ENCODE measurements around the gene PITRM1.
"Not testable (repeated sequence)": the region's sequence is repeated elsewhere in the genome, so short reads cannot be mapped to it uniquely, and the experiment has no call there.

The PITRM1 gene

DNA sequence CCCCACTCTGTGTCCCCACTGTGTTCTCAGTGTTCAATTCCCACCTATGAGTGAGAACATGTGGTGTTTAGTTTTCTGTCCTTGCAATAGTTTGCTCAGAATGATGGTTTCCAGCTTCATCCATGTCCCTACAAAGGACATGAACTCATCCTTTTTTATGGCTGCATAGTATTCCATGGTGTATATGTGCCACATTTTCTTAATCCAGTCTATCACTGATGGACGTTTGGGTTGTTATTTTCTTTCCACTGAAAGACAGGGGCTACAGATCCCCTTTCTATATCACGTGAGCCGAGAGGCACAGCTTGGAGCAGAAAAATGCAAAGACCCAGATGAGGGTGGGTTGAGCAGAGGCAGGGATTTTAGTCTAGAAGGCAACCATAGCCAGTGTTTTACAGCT, 14.6 kb upstream of the PITRM1 start:
- H3K36me3 Mint-ChIP-seq, H3K9me3 Mint-ChIP-seq, H3K27ac Mint-ChIP-seq, H3K27me3 Mint-ChIP-seq, H3K4me3 Mint-ChIP-seq: not testable (repeated sequence)
- peaks cover 19% of the 10 kb centered on the region for H3K4me1 Mint-ChIP-seq

- H3K27ac Mint-ChIP-seq, result peak overlapping the region; percentile 60
- no peaks in the 10 kb centered on the region for H3K9me3 Mint-ChIP-seq
- H3K4me3 Mint-ChIP-seq, result peak overlapping the region; percentile 64
- H3K27me3 Mint-ChIP-seq, result peaks cover 2% of the 10 kb centered on the region
- H3K4me1 Mint-ChIP-seq, result peaks cover 19% of the 10 kb centered on the region
- H3K36me3 Mint-ChIP-seq, result no peaks in the 10 kb centered on the region
These were observed 13.8 kb upstream of the PITRM1 start for GRCh38 chr10:3186368-3186767.

DNA sequence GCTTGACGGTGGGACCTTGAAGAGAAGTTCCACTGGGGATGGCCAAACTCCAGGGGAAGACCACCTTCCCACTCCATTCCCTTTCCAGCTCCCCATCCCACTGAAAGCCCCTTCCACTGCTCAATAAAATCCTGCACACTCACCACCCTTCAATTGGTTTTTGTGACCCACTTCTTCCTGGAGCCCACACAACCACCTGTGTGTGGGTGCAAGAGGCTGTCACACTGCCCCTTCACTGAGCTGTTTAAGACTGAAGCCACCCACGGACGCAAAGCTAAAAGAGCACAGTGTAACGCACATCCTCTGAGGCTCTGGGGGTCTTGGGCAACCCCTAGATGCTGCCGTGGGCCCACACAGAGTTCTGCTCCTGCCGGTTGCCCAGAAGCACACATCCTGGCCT, 12.8 kb upstream of the PITRM1 start:
- Mint-ChIP-seq H3K36me3 (no peaks in the 10 kb centered on the region), H3K27ac (no peak overlapping the region), H3K27me3 (peaks cover 2% of the 10 kb centered on the region), H3K9me3 (no peaks in the 10 kb centered on the region), H3K4me3 (no peak overlapping the region), H3K4me1 (peaks cover 19% of the 10 kb centered on the region)

DNA sequence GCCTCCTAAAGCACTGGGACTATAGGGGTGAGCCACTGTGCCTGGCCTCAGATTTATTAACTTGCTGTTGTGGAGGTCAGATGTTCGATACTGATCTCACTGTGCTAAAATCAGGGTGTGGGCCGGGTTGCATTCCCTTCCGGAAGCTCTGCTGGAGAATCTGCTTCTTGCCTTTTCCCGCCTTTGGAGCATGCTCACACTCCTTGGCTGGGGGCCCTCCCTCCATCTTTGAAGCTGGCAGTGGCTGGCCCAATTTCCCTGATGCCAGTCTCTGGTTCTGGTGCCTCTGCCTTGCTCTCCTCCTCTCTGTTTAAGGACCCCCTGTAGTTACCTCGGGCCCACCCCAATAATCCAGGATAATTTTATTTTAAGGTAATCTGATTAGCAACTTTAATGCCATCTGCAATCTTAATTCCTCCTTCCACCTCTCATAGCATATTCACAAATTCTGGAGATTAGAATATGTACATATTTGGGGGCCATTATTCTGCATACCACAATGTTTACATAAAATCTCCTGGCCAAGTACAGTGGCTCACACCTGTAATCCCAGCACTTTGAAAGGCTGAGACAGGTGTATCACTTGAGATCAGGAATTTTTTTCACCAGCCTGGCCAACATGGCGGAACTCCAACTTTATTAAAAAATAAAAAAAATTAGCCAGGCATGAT, 7.9 kb upstream of the PITRM1 start:
- peaks cover 4% of the 10 kb centered on the region for H3K4me1 Mint-ChIP-seq
- no peaks in the 10 kb centered on the region for H3K9me3 Mint-ChIP-seq
- no peaks in the 10 kb centered on the region for H3K36me3 Mint-ChIP-seq
- H3K4me3 Mint-ChIP-seq, result no peak overlapping the region
- no peak overlapping the region for H3K27ac Mint-ChIP-seq
- peaks cover 2% of the 10 kb centered on the region for H3K27me3 Mint-ChIP-seq

DNA sequence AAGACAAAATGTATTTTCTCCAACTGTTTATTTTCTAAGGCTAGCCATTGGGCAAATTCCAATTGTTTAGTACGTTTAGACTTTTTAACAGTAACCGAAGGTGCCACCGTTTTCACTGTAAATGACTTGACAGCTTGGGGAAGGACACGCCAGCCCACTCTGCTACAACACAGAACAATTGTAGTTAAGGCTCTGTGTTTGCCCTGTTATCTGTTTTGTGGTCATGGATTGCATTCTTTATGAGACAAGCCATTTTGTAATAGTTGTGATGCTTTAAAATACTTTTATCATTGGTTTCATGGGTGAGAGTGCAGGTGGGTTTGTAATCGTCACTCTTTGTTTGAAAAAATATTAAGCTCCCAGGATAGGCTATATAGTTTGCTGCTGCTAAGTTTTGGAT, 6.6 kb upstream of the PITRM1 start:
- Mint-ChIP-seq H3K4me1 (no peaks in the 10 kb centered on the region), H3K9me3 (no peaks in the 10 kb centered on the region), H3K36me3 (no peaks in the 10 kb centered on the region), H3K4me3 (no peak overlapping the region), H3K27ac (no peak overlapping the region), H3K27me3 (peaks cover 2% of the 10 kb centered on the region)

- Mint-ChIP-seq H3K27ac (no peak overlapping the region), H3K27me3 (peaks cover 2% of the 10 kb centered on the region), H3K4me1 (peaks cover 2% of the 10 kb centered on the region), H3K36me3 (no peaks in the 10 kb centered on the region), H3K9me3 (no peaks in the 10 kb centered on the region), H3K4me3 (no peak overlapping the region)
These were observed 5.5 kb upstream of the PITRM1 start for GRCh38 chr10:3178042-3178441.

- Mint-ChIP-seq H3K27me3 (no peaks in the 10 kb centered on the region), H3K4me3 (peak overlapping the region; percentile 78), H3K27ac (peak overlapping the region; percentile 63), H3K4me1 (peaks cover 26% of the 10 kb centered on the region), H3K36me3 (peaks cover 7% of the 10 kb centered on the region), H3K9me3 (no peaks in the 10 kb centered on the region)
These were observed 743 bp upstream of the PITRM1 start for GRCh38 chr10:3173171-3173878.

GRCh38 chr10:3172081-3172445, 519 bp downstream of the PITRM1 start:
- Mint-ChIP-seq H3K9me3 (no peaks in the 10 kb centered on the region), H3K36me3 (peaks cover 9% of the 10 kb centered on the region), H3K4me1 (peaks cover 26% of the 10 kb centered on the region), H3K27me3 (no peaks in the 10 kb centered on the region), H3K4me3 (peak overlapping the region; percentile 93), H3K27ac (peak overlapping the region; percentile 93)

DNA sequence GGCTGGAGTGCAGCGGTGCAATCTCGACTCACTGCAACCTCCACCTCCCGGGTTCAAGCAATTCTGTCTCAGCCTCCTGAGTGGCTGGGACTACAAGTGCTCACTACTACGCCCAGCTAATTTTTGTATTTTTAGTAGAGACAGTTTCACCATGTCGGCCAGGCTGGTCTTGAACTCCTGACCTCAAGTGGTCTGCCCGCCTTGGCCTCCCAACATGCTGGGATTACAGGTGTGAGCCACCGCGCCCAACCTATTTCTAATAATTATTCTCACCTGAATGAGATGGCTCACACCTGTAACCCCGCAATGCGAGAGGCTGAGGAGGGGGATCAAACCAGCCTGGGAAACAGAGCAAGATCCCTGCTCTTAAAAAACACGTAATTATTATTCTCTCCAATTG, 1.1 kb downstream of the PITRM1 start:
- not testable (repeated sequence) for H3K9me3 Mint-ChIP-seq, H3K27me3 Mint-ChIP-seq
- Mint-ChIP-seq H3K27ac (peak overlapping the region; percentile 93), H3K4me1 (peaks cover 26% of the 10 kb centered on the region), H3K36me3 (peaks cover 10% of the 10 kb centered on the region), H3K4me3 (peak overlapping the region; percentile 93)

DNA sequence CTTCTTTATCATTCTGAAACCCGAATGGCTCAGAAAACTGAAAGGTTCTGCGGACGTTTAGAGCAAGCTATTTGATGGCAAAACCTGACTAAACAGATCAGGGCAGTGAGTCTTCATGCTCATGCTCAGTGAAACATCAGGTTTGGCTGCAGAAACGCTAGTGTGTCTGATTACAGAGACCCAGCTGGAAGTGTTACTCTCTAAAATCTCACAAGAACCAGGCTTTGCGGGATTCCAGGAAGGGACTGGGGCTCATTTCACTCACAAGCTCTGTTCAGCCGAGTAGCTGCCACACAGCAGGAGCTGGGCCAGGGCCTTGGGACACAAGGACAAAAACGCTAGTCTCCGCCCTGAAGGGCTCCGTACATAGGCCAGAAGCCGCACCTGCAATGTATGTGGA, 2.9 kb downstream of the PITRM1 start:
- no peak overlapping the region for H3K4me3 Mint-ChIP-seq
- no peaks in the 10 kb centered on the region for H3K9me3 Mint-ChIP-seq
- H3K36me3 Mint-ChIP-seq, result peaks cover 17% of the 10 kb centered on the region
- H3K27me3 Mint-ChIP-seq, result no peaks in the 10 kb centered on the region
- H3K27ac Mint-ChIP-seq, result no peak overlapping the region
- peaks cover 26% of the 10 kb centered on the region for H3K4me1 Mint-ChIP-seq

- no peaks in the 10 kb centered on the region for H3K27me3 Mint-ChIP-seq
- H3K4me1 Mint-ChIP-seq, result peaks cover 26% of the 10 kb centered on the region
- H3K9me3 Mint-ChIP-seq, result no peaks in the 10 kb centered on the region
- peak overlapping the region; percentile 16 for H3K4me3 Mint-ChIP-seq
- H3K36me3 Mint-ChIP-seq, result peaks cover 17% of the 10 kb centered on the region
- H3K27ac Mint-ChIP-seq, result peak overlapping the region; percentile 47
These were observed 3.3 kb downstream of the PITRM1 start for GRCh38 chr10:3169271-3169670.

DNA sequence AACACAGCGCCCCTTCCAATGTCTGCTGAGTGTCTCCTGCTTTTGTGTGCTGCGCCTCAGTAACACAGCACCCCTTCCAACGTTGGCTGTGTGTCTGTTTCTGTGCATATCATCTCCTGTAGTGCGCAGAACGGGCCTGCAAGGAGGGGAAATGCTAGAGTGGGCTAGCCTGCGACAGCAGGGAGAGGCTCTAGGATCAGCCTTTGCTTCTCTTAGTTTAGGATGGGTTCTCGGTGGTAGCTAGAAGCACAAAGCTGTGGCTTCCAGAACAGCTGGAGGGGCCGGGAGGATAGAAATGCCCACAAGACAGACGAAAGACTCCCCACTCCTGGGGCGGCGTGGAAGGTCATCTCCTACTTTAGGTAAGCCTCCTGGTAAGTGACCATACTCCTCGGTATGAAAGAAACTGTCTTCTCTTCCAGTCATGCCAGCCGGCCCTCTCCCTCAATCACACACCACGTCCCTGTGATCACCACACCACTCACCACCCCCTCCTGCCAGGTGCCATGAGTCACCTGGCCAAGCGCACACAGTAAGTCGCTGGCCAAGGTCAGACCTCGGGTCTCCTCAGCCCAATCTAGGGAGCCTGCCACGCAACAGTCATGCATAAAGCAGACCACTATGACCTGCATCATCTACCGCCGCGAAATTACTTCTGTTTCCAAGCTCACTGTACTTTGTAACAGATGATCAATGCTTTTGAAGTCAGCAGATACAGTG, 4.8 kb downstream of the PITRM1 start:
- Mint-ChIP-seq H3K9me3 (no peaks in the 10 kb centered on the region), H3K27me3 (no peaks in the 10 kb centered on the region), H3K4me1 (peaks cover 22% of the 10 kb centered on the region), H3K27ac (no peak overlapping the region), H3K36me3 (peaks cover 21% of the 10 kb centered on the region), H3K4me3 (no peak overlapping the region)

DNA sequence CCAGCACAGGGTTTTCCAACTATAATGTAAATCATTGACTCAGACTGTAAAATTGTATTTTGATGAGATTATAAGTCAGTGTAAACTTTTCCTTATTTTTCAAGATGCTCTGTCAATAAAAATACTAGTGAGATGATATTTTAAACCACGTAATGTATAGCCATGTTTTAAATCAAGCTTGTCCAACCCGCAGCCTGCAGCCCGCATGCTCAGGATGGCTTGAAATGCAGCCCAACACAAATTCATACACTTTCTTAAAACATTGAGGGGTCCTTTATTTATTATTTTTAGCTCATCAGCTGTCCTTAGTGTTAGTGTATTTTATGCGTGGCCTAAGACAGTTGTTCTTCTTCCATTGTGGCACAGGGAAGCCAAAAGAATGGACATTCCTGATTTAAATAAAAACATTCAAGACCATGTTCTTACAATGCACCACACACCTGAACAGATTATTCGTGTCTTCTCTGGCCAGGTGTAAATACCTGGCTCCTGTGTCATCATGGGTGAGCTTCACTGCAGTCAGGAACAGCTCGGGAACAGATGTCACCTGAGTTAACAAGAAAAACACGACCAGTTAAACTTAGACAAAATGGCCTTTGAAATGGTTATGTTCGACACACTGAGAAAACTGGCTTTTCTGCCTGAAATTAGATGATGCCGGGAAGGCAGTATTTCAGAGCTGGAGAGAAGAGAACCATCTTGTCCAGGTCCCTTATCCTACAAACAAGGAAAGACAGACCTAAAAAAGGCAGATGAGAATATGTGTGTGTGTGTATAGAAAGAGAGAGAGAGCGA, 5.9 kb downstream of the PITRM1 start:
- Mint-ChIP-seq H3K4me3 (no peak overlapping the region), H3K36me3 (peaks cover 26% of the 10 kb centered on the region), H3K27me3 (no peaks in the 10 kb centered on the region), H3K27ac (no peak overlapping the region), H3K9me3 (no peaks in the 10 kb centered on the region), H3K4me1 (peaks cover 17% of the 10 kb centered on the region)

GRCh38 chr10:3165196-3165595, 7.4 kb downstream of the PITRM1 start:
- H3K27ac Mint-ChIP-seq, result no peak overlapping the region
- no peak overlapping the region for H3K4me3 Mint-ChIP-seq
- peaks cover 27% of the 10 kb centered on the region for H3K36me3 Mint-ChIP-seq
- peaks cover 5% of the 10 kb centered on the region for H3K4me1 Mint-ChIP-seq
- H3K9me3 Mint-ChIP-seq, result no peaks in the 10 kb centered on the region
- H3K27me3 Mint-ChIP-seq, result no peaks in the 10 kb centered on the region

DNA sequence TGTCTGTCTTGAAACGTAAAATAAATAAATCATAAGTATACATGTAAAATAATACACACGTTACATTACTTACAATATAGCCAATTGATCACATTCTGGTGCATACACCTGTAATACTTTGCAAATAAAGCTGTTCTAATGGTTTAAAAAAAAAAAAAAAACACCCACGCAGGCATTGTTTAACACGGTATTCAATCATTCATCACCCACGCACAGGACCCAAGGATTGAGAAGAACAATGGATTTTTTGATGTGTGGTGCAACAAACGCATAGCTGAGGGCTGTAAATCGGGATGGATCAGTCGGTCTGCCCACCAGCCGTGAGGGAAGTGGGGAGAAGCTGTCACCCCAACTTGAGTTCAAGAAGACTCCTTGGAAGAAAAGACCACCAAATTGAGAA, 8.7 kb downstream of the PITRM1 start:
- H3K36me3 Mint-ChIP-seq, result peaks cover 31% of the 10 kb centered on the region
- no peak overlapping the region for H3K27ac Mint-ChIP-seq
- H3K4me3 Mint-ChIP-seq, result no peak overlapping the region
- no peaks in the 10 kb centered on the region for H3K9me3 Mint-ChIP-seq
- H3K27me3 Mint-ChIP-seq, result no peaks in the 10 kb centered on the region
- no peaks in the 10 kb centered on the region for H3K4me1 Mint-ChIP-seq

Measured in activated naive CD4-positive, alpha-beta T cell treated with anti-CD3 and anti-CD28 coated beads, Interleukin-2, amount 50 U/mL, for 24 hours (primary cell).